Ramos (cell line): ENCODE results near the gene FRMD8.

Source experiments
- in situ Hi-C: fragments of 300-500 bp; cut with MboI; formaldehyde crosslinking; loops from one replicate; pipeline ENCODE4 v1.14.3; 2022; ENCODE audit warnings: low sequenced_read_pairs; ENCODE audit not compliant: unreplicated experiment

The FRMD8 gene

GRCh38 chr11:65386307-65387140, at the start of gene FRMD8:
Gene FRMD8 (plus strand): TSS chr11:65386637. CDS start chr11:65387037, 400 bp downstream.
- in situ Hi-C loops, result no loop called here

GRCh38 chr11:65338676-65339075, 47.8 kb upstream of the FRMD8 start:
- in situ Hi-C loops, result no loop called here

- in situ Hi-C loops, result no loop called here
Observed at GRCh38 chr11:65340226-65340625, 46.2 kb upstream of the FRMD8 start.

- in situ Hi-C loops, result no loop called here
Observed at GRCh38 chr11:65341856-65342255, 44.6 kb upstream of the FRMD8 start.

GRCh38 chr11:65351511-65351910, 34.9 kb upstream of the FRMD8 start:
- in situ Hi-C loops, result no loop called here

- in situ Hi-C loops, result no loop called here
Observed at GRCh38 chr11:65352783-65353182, 33.7 kb upstream of the FRMD8 start.

- in situ Hi-C loops, result no loop called here
Observed at GRCh38 chr11:65353376-65353775, 33.1 kb upstream of the FRMD8 start.

- in situ Hi-C loops, result no loop called here
Observed at GRCh38 chr11:65353900-65354264, 32.6 kb upstream of the FRMD8 start.

- in situ Hi-C loops, result no loop called here
Observed at GRCh38 chr11:65354265-65355012, 32.0 kb upstream of the FRMD8 start, which contains the start of gene TIGD3. Gene TIGD3 (plus strand): TSS chr11:65354751. CDS start chr11:65355809, 1,058 bp downstream.

GRCh38 chr11:65355013-65355775, 31.2 kb upstream of the FRMD8 start:
- in situ Hi-C loops, result no loop called here

GRCh38 chr11:65355776-65356393, 30.6 kb upstream of the FRMD8 start:
- in situ Hi-C loops, result no loop called here

GRCh38 chr11:65356394-65356972, 30.0 kb upstream of the FRMD8 start:
- in situ Hi-C loops, result no loop called here

- in situ Hi-C loops, result no loop called here
Observed at GRCh38 chr11:65357856-65358356, 28.5 kb upstream of the FRMD8 start.

- in situ Hi-C loops, result no loop called here
Observed at GRCh38 chr11:65362320-65362931, 24.0 kb upstream of the FRMD8 start.

GRCh38 chr11:65362966-65363365, 23.5 kb upstream of the FRMD8 start:
- in situ Hi-C loops, result no loop called here

GRCh38 chr11:65363770-65364169, 22.7 kb upstream of the FRMD8 start:
- in situ Hi-C loops, result no loop called here

GRCh38 chr11:65366340-65366773, 20.1 kb upstream of the FRMD8 start:
- in situ Hi-C loops, result no loop called here

GRCh38 chr11:65370659-65371049, 15.8 kb upstream of the FRMD8 start:
- in situ Hi-C loops, result loop anchor here (5.0 kb wide), 1 partner anchor 142 kb away; no protein-coding TSS in a partner anchor
